Measurements from ENCODE around the gene C11orf98.
A peak's percentile ranks its signal among the peaks of the same experiment; 100 is the strongest.
"Not testable (repeated sequence)": the region's sequence is repeated elsewhere in the genome, so short reads cannot be mapped to it uniquely, and the experiment has no call there.

Gene C11orf98

GRCh38 chr11:62665075-62665598 is at the start of gene C11orf98, which contains the start of gene CSKMT:
Gene C11orf98 (minus strand): TSS chr11:62665210. CDS start chr11:62665169, 41 bp downstream.
Gene CSKMT (plus strand): TSS chr11:62665312. CDS start chr11:62665880, 568 bp downstream.
- DNase-seq (ENCODE audit: low spot score), result peak; percentile 93

- no peak for DNase-seq (ENCODE audit: low spot score)
Measured at GRCh38 chr11:62713343-62713742, 48.3 kb upstream of the C11orf98 start.

- DNase-seq (ENCODE audit: low spot score), result no peak
Measured at GRCh38 chr11:62712861-62713260, 47.9 kb upstream of the C11orf98 start.

GRCh38 chr11:62712276-62712812 is 47.3 kb upstream of the C11orf98 start:
- DNase-seq (ENCODE audit: low spot score), result no peak

GRCh38 chr11:62710001-62710345 is 45.0 kb upstream of the C11orf98 start:
- no peak for DNase-seq (ENCODE audit: low spot score)

GRCh38 chr11:62709247-62710000 is 44.4 kb upstream of the C11orf98 start:
- peak; percentile 99 for DNase-seq (ENCODE audit: low spot score)

- DNase-seq (ENCODE audit: low spot score), result peak; percentile 28
Measured at GRCh38 chr11:62708793-62709192, 43.8 kb upstream of the C11orf98 start.

GRCh38 chr11:62708392-62708791 is 43.4 kb upstream of the C11orf98 start:
- no peak for DNase-seq (ENCODE audit: low spot score)

GRCh38 chr11:62707277-62707861 is 42.4 kb upstream of the C11orf98 start, which contains the start of the genes BSCL2 and GNG3:
Gene BSCL2 (minus strand): TSS chr11:62707424. CDS start chr11:62707195, 229 bp downstream.
Gene GNG3 (plus strand): TSS chr11:62707676. CDS start chr11:62708296, 620 bp downstream.
- DNase-seq (ENCODE audit: low spot score), result peak; percentile 87

GRCh38 chr11:62706850-62707247 is 41.8 kb upstream of the C11orf98 start:
- no peak for DNase-seq (ENCODE audit: low spot score)

GRCh38 chr11:62705880-62706849 is 41.2 kb upstream of the C11orf98 start:
- DNase-seq (ENCODE audit: low spot score), result peak; percentile 95

- no peak for DNase-seq (ENCODE audit: low spot score)
Measured at GRCh38 chr11:62705413-62705812, 40.4 kb upstream of the C11orf98 start.

- DNase-seq (ENCODE audit: low spot score), result not testable (repeated sequence)
Measured at GRCh38 chr11:62703921-62704320, 38.9 kb upstream of the C11orf98 start.

GRCh38 chr11:62702246-62702645 is 37.2 kb upstream of the C11orf98 start:
- no peak for DNase-seq (ENCODE audit: low spot score)

GRCh38 chr11:62694455-62695167 is 29.6 kb upstream of the C11orf98 start:
- DNase-seq (ENCODE audit: low spot score), result peak; percentile 64

- not testable (repeated sequence) for DNase-seq (ENCODE audit: low spot score)
Measured at GRCh38 chr11:62693624-62694023, 28.6 kb upstream of the C11orf98 start.

- DNase-seq (ENCODE audit: low spot score), result peak; percentile 73
Measured at GRCh38 chr11:62689421-62690183, 24.6 kb upstream of the C11orf98 start, which contains the start of gene LRRN4CL. Gene LRRN4CL (minus strand): TSS chr11:62689530. CDS start chr11:62688508, 1,022 bp downstream.

- DNase-seq (ENCODE audit: low spot score), result no peak
Measured at GRCh38 chr11:62688491-62688890, 23.5 kb upstream of the C11orf98 start.

GRCh38 chr11:62687508-62688396 is 22.7 kb upstream of the C11orf98 start:
- DNase-seq (ENCODE audit: low spot score), result no peak

All from putamen (tissue), 1 donor.